Retinal pigment epithelial cell (primary cell): ENCODE results near the gene SHB.

Experiments
- DNase-seq: peaks from one replicate; pipeline ENCODE4 v3.0.0-alpha.2; 2010; ENCODE audit warnings: low read depth
- H3K4me3 ChIP-seq: 2 replicates; pipeline ENCODE4 v1.5.1; 2011; ENCODE audit warnings: mild to moderate bottlenecking, low read length, control low read depth, moderate library complexity
- TF ChIP-seq, protein P1 (sequence below): conservative IDR thresholded peaks from 2 replicates; pipeline ENCODE4 v1.5.1; 2011; ENCODE audit warnings: low read depth, low read length, control low read depth, inconsistent platforms

Gene SHB

DNA sequence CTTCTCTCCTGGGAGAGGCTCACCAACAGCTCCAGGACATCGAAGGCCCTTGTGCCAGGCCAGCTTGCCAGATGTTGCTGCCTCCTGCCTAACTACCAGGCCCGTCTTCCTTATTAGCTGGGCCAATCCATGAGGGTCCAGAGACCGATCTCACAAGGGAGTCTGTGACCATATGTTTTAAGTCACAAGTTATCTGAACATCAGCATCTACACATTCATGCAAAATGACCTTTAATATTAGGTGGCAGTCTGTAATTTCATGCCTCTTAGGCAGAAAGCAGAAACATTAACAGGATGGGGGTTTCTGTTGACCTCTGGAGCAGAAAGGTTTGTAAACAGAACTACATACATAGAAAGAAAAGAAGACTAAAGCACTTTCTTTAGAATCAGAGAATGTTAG, 90.0 kb downstream of the SHB start:
- H3K4me3 ChIP-seq = no peak overlapping the region
- no peak for DNase-seq
- TF ChIP-seq, protein P1, sequence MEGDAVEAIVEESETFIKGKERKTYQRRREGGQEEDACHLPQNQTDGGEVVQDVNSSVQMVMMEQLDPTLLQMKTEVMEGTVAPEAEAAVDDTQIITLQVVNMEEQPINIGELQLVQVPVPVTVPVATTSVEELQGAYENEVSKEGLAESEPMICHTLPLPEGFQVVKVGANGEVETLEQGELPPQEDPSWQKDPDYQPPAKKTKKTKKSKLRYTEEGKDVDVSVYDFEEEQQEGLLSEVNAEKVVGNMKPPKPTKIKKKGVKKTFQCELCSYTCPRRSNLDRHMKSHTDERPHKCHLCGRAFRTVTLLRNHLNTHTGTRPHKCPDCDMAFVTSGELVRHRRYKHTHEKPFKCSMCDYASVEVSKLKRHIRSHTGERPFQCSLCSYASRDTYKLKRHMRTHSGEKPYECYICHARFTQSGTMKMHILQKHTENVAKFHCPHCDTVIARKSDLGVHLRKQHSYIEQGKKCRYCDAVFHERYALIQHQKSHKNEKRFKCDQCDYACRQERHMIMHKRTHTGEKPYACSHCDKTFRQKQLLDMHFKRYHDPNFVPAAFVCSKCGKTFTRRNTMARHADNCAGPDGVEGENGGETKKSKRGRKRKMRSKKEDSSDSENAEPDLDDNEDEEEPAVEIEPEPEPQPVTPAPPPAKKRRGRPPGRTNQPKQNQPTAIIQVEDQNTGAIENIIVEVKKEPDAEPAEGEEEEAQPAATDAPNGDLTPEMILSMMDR = no peak

- DNase-seq = no peak
- TF ChIP-seq, protein P1 = no peak
- no peak overlapping the region for H3K4me3 ChIP-seq
Measured at GRCh38 chr9:37978481-37978864, 90.6 kb downstream of the SHB start.

DNA sequence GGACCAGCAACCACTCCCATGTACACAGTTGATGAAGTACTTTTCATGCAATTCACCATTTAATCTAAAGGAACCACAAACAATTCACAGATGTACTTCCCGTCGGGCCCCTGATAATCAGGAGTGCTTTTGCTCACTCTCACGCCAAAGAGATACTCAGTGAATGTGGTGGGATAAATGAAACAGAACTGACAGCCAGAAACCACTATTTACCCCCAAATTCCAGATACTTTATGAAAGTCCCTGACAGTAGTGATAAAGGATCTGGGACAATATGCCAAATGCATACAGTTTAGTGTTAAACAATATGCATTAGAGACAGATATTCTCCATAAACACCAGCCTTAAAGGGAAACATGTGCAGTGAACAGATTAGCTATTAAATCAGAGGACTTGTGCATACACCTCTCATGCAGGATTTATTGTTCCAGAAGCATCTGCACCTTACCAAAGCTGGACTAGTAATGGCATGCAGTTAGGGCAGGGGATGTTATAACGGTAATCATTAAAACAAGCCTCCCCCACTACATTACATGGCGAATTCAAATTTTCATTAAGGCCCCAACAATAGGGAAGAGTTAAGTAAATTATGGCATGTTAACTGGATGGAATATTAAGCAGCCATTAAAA, 91.1 kb downstream of the SHB start:
- TF ChIP-seq, protein P1 = no peak
- H3K4me3 ChIP-seq = no peak overlapping the region
- DNase-seq = no peak

GRCh38 chr9:37976714-37977477, 92.1 kb downstream of the SHB start:
- TF ChIP-seq, protein P1 = no peak
- DNase-seq = no peak
- H3K4me3 ChIP-seq = no peak overlapping the region

DNA sequence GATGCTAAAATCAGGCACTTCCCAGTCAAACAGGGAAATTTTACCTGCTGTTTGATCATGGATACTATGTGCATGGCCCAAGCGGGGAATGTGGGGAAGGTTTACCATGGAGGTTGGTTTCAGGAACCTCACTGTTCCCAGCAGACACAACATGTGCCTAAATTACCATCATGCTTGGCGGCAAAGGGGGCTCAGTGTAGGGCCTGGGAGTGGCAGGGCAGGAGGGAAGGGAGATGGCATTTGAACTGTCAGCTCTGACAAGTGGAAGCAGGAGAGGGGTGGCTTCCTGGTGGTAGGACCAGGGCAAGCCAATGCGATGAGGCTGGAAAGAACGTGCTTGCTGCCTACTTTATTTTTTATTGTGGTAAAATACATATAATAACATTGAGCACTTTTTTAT, 93.4 kb downstream of the SHB start:
- no peak for DNase-seq
- H3K4me3 ChIP-seq = no peak overlapping the region
- TF ChIP-seq, protein P1 = no peak

- no peak overlapping the region for H3K4me3 ChIP-seq
- TF ChIP-seq, protein P1 = no peak
- DNase-seq = no peak
Measured at GRCh38 chr9:37974506-37975173, 94.4 kb downstream of the SHB start.
